Endometrial microvascular endothelial cells (primary cell): ENCODE data around the gene THEM4. TPM values are rescaled to one million over a fixed set of nuclear protein-coding genes. Genes with fewer than 3 reads are reported as not detected.
"Not testable (repeated sequence)": the region's sequence is repeated elsewhere in the genome, so short reads cannot be mapped to it uniquely, and the experiment has no call there.

Experiments
- in situ Hi-C: cut with HindIII; loops from 2 replicates; pipeline ENCODE4 v1.10.0; 2017; ENCODE audit warnings: low sequenced_read_pairs, low pct_unique_long_range_greater_than_20kb; ENCODE audit errors: inconsistent ontology term
- total RNA-seq: library from RNA; depleted of rRNA; stranded (reverse); fragments of >200 nt; gene quantifications from one replicate; pipeline ENCODE4 v1.2.3, GENCODE V29; 2015; ENCODE audit errors: inconsistent ontology term

The THEM4 gene
- total RNA-seq, 1 donor from 2014 or later: 18.0 TPM

DNA sequence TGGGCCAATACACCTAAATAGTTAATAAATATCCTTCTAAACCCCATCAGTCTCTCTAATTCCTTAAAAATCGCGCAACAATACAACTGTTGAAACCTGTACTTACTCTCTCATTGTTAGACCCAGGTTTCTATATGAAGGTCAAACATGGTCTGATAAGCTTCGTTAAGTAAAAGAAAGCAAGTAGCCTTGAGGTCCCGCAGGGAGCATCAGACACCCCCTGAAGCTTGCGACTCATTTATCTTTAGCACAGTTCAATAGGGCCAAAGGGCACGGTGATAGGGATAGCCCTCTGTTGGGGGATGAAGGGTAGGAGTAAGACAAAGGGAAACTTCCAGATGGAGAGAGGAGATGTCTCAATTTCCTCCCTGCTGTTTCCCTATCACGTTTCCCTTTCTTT is 27.3 kb upstream of the THEM4 start:
- in situ Hi-C loops: loop anchor here (10.0 kb wide), 1 partner anchor 58 kb away; the partner anchor contains the start of gene S100A10

DNA sequence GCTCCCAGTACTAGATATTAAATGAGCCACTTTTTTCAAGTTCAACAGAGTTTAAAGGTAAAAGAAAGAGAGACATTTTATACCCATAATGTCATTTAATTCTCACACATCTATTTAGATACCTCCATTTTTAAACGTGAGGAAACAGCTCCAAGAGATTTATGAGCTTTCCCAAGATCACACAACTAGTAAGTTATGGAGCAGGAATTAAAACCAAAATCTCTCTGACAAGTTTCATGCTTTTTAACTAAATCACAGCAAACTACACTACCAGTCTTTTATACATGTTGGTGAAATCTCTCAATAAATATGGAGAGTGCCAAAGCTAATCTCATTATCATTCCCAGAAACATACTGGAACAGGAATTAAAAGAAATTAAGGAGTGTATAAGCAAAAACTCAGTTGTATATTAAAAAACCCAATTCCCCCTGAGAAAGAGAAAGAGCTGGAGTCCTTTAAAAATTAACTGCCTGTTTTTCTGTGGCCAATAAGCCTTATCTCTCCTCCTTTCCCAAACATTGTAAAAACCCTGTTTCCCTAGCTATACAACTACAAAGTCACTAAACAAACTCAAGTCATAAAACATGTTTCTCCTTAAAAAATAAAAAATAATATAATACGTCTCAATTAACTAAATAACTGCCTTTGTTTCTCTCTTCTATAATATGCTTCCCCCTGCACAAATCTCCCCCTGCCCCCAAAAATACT is 26.7 kb upstream of the THEM4 start:
- in situ Hi-C loops: loop anchor here (10.0 kb wide), 1 partner anchor 59 kb away; the partner anchor contains the start of gene S100A10

DNA sequence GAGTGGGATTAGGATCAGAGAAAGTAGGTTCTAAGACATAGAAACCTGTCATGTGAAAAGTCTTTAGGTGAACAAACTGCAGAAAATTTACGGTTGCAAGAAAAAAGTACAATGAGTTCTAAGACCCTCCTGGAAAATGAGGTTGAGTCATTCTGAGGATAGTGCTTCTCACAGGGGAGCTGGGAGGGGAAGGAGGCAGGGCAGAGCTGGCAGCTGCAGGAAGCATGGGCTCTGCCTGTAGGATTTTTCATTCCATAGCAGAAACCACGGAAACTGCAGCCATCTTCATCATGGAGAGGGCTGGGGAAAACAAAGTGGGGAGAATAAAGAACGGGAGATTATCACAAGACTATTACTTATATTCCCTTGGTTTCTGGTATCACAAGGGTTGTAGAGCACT is 25.8 kb upstream of the THEM4 start:
- in situ Hi-C loops: loop anchor here (10.0 kb wide), 1 partner anchor 60 kb away; the partner anchor contains the start of gene S100A10

DNA sequence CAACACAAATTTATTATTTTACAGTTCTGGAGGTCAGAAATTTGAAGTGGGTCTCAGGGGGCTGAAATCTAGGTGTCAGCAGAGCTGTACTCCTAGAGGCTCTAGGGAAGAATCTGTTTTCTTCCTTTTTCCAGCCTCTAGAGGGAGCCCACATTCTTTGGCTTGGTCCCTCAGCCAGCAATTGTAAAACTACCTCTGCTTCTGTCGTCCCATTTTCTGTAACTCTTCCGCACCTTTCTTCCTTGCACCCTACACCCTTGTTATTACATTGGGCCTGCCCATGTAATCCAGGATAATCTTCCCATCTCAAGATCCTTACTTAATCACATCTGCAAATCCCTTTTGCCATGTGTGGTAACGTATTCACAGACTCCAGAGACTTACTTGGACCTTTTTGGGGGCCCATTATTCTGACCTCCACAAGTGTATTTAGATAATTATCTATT is 24.8 kb upstream of the THEM4 start:
- in situ Hi-C loops: loop anchor here (10.0 kb wide), 1 partner anchor 61 kb away; the partner anchor contains the start of gene S100A10

DNA sequence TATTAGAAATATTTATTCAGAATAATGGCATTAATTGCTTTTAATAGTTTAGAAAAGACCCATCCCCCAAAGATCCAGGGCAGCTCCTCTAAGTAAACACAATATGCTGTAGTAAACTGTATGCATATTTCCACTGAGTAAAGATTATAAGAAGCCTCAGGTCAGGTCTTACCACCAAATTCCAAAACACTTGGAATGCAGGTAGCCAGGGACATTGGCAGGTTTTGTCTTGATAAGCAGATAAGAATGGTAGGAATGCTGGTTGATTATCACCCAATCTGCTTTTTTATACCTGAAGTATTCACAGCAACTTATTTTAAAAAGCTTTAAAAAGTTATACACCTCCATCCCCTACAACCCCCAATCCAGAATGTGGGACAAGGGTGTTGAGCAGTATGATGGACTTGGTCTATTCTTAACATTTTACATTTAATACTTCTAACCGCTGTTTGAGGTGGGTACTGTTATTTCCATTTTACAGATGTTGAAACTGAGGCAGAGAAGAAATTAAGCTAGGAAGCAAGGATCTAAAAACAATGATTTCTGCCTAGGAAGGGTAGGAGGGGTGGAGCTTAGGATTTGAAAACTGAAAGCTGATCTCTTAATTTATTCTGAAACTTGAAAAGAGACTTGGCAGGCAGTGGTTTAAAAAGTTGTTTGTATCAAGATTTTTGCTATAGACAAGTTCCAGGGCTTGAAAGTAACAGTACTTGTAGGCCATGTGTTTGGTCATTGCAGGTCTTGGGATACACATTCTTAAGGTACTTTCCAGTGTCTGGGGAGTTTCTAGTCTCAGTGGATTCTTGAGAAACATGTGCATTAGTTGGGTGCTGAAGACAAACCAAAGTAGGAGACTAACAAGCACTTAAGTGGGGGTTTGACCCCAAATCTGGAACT is 15.6 kb upstream of the THEM4 start:
- in situ Hi-C loops: no loop called here

DNA sequence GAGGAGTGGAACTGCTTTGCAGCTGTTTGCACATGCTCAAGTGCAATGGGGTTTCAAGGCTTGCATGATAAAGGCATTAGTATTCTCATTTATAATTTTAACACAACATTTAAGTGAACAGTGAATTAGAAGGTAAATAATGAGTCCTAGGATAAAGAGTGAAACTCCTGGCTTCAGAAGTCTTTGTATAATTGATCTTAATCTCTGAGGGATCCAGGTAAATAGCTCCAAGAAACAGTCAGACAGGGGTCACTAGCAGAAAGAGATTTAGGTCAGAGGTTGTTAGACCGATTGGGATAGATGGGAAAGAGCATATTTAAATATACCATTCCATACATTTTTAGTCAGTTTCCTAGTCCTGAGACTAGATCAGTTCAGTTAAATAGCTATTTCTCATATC is 14.1 kb upstream of the THEM4 start:
- in situ Hi-C loops: no loop called here

DNA sequence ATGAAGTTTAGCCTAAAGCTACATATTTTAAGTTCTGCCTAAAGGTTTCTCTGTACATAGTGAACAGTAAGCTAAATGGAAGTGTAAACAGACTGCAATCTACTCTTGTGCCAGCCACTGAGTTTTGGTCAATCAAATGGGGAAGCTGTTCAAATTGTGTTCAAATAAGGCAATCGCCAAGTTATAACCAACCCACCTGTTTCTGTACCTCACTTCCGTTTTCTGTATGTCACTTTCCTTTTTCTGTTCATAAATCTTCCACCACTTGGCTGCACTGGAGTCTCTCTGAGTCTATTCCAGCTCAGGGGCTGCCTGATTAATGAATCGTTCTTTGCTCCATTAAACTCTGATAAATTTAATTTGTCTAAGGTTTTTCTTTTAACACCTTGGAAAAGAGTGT is 10.8 kb upstream of the THEM4 start:
- in situ Hi-C loops: no loop called here

DNA sequence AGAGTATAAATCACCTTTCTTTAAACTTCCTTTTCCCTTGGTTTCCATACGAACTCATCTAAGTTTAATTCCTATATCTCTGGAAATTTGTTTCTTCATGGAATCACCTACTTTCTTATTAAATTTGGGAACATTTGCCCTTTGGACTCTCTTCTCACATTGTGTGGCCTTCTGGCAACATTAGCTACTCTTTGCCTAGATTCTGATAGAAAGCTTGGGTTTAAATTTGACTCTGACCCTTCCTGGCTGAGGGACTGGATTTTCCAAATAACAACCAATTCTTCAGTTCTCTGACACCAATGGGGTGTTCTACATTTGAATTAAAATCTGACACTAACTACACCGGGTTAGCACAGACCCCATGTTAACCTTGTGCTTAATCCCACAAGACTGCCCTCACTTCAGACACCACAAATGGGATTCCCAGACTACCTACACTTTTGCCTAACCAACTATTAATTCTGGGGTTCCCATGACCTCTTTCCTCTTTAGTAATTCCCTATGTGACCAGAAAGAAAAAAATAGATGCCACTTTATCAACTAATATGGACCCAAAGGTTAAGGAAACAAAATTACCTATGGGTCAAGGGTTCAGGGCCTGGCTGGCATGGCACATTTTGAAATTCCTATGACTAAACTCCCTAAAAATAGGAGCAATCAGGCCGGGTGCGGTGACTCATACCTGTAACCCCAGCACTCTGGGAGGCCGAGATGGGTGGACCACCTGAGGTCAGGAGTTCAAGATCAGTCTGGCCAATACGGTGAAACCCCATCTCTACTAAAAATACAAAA is 9.7 kb upstream of the THEM4 start:
- in situ Hi-C loops: no loop called here

DNA sequence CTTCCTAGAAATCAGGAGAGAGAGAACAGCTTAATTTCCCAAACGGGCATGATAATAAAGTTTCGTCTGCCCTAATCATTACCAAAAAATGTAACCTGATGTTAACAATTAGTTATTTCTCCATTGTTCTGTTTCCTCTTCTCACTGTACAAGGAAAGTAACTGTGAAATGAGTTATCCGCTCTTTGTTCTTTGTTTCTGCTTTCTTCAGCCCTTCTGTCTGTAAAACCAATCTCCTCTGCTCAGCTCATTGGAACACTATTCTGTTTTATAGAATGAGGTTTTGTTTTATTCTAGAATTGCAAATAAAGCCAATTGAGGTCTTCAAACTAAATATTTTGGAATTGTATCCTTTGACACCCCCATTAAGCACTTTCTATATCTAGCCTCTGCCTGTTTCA is 8.8 kb upstream of the THEM4 start:
- in situ Hi-C loops: no loop called here

DNA sequence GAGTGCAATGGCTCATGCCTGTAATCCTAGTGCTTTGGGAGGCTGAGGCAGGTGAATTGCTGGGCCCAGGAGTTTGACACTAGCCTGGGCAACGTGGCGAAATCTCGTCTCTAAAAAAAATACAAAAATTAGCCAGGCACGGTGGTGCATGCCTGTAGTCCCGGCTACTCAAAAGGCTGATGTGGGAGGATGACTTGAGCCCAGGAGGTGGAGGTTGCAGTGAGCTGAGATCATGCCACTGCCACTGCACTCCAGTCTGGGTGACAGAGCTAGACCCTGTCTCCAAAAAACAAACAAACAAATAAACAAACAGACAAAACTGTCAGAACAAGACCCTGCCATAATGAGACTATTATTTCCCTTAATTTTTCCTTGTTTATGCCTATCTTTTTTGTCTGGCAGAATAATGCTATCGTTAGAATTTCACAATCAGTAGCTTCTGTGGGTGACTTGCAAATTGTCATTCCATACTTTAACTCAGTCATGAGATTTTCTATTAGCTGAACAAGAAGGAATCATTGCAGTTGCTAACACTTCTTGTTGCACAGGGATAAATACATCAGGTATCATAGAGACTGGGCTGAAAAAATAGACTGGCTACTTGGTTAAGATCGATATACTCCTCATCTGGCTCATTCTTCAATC is 7.5 kb upstream of the THEM4 start:
- in situ Hi-C loops: no loop called here

DNA sequence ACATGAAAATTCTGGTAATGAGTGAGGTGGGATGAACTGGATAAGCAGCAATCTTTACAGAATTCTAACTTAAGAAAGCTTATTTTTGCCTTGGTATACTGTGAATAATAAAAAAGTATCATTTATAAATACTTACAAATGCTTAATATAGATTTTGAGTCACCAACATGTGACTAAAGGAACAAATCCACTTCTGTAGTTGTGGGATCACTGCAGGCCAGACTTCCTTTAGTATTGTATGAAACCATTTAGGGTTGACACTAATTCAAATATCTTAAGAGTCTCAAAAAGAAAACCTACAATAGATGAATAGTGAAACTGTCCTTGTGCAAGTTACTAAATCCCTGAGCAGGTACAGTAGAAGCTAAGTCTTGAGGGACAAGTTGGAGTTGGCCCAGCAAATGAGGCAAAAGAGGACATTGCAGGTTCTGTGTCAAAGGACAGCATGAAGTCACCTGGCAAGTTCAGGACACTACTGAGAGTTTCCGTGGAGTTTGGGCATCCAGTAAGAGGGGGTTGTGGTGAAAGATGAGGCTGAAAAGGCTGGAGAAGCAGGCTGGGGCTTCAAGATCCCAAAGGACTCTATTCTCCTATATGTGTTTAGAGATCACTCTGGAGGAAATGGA is 5.9 kb upstream of the THEM4 start:
- in situ Hi-C loops: no loop called here

DNA sequence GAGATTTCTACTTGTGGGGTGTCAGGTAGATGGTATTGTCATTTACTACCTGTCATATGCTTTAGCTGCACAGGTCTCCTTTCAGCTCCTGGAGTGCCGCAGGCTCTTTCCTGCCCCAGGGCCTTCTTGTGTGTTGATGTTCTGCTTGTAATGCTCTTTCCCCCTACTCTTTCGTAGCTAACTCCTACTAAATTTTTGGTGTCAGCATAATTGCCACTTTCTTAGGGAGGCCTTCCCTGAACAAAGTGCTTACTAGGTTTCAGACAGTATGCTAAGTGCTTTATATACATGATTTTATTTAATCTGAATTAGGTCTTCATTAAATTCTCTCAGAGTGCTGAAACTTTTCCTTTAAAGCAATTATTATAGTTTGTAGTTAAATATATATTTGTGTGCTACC is 4.8 kb upstream of the THEM4 start:
- in situ Hi-C loops: no loop called here

DNA sequence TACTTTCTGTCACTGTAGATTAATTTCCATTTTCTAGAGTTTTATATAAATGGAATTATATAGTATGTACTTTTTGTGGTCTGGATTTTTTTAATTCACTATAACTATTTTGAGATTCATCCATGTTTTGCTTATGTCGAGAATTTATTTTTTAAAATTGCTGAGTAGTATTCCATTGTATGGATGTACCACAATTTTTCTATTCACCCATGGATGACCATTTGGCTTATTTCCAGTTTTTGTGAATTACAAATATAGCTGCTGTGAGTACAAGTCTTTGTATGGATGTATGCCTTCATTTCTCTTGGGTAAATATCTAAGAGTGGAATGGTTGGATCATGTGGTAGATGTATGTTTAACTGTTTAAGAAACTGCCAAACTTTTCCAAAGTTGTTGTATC is 3.7 kb upstream of the THEM4 start:
- in situ Hi-C loops: no loop called here

DNA sequence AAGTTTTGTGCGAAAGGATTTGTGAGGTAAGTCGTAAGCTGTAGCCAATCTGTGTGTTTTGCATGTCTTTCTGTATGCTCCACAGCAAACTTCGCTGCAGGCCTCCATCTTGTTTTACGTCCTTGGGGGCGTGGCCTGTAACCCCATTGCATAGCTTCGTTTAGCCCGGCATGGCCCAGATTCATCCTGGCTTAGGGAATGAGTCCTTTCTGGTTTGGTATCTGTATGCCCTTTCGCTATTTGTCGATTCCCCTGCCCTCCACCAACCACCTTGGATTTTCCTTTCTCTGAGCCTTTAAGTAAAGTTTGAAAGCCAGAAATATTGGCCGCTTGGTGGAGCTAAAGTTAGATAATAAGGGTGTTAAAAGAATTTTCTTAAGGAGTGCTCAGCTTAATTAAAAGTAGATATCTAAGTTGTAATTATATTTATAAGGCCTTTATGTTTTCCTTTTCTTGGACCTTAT is 1.1 kb downstream of the THEM4 start:
- in situ Hi-C loops: no loop called here

DNA sequence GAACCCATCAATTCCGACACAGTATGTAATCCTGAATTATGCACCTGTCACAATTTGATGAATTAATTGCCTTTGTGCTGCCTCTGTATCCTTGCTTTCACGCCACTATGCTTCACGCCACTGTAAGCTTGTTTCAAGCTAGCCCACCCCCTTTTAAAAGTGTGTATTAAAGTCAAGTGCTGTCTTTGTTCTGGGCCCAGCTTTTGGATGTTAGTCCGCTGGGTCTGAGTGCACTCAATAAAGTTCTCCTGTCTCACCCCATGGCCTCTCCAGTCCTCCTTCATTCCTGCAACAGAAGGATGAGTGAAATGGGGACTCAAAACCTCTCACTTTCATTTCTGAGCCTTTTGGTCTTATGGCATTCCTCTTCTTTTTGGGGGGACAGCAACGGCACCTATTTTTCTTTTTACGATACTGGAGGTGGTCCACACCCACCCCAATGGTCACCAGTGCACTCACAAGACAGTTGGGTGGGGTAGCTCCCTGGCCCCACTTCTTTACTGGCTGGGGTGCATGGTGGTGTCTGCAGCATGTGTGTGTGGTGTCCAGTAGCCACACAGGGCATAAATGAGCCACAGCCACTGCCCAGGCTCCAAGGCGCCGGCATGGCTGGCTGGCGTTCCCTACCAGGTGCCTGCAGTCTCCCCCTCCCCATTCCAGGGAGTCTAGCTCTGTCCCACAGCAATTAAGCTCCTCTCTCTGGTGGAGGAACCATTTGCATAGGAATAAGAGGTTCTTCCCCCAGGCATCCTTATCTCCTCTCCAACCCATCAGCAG is 1.8 kb downstream of the THEM4 start:
- in situ Hi-C loops: no loop called here

DNA sequence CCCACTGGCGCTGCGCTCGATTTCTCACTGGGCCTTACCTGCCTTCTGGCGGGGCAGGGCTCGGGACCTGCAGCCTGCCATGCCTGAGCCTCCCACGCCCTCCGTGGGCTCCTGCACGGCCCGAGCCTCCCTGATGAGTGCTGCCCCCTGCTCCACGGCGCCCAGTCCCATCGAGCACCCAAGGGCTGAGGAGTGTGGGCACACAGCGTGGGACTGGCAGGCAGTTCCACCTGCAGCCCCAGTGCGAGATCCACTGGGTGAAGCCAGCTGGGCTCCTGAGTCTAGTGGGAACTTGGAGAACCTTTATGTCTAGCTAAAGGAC is 3.0 kb downstream of the THEM4 start:
- in situ Hi-C loops: not testable (repeated sequence)

DNA sequence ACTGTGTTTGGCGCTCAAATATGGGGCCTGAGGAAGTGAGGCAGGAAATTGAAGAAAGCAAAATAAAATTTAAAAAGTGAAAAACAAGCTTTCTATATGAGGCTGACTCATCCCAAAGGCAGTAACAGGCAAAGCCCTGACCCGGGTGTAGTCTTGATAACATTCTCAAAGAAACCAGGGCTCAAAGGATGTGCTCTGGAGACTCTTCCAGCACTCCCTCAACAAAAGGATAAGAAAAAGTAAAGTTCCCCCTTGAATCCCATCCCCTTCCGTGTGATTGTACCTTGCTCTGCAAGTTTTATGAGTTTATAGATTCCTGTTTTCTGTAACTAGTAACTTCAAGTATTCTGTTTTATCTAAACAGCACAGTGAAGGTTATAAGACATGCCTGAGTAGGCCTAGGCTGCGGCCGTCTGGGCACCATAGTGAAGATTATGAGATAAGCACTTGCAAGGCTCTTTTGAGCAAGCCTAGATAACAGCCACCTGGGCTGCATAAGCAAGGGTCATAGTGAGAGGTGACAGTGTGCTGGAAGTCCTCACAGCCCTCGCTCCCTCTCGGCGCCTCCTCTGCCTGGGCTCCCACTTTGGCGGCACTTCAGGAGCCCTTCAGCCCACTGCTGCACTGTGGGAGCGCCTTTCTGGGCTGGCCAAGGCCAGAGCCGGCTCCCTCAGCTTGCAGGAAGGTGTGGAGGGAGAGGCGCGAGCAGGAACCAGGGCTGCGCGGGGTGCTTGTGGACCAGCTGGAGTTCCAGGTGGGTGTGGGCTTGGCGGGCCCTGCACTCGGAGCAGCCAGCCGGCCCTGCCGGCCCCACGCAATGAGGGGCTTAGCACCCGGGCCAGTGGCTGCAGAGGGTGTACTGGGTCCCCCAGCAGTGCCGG is 3.6 kb downstream of the THEM4 start:
- in situ Hi-C loops: not testable (repeated sequence)
